GM19452 (cell line): ENCODE measurements around the gene SKAP2.
A peak's percentile ranks its signal among the peaks of the same experiment; 100 is the strongest.

Experiments
- ATAC-seq: cut with Tn5 transposase; IDR thresholded peaks from one replicate; pipeline ENCODE4 v1.9.1; 2021; ENCODE audit not compliant: unreplicated experiment

The SKAP2 gene

GRCh38 chr7:26864309-26865093 lies at the start of gene SKAP2:
TSS of gene SKAP2 (minus strand) at chr7:26864590. CDS start at chr7:26864429, 161 bp downstream.
- ATAC-seq: peak; percentile 90

GRCh38 chr7:26912933-26913536 lies 48.6 kb upstream of the SKAP2 start:
- no peak for ATAC-seq

- no peak for ATAC-seq
These were observed 47.9 kb upstream of the SKAP2 start for GRCh38 chr7:26912338-26912737.

- no peak for ATAC-seq
These were observed 45.8 kb upstream of the SKAP2 start for GRCh38 chr7:26910221-26910620.

- no peak for ATAC-seq
These were observed 35.9 kb upstream of the SKAP2 start for GRCh38 chr7:26900251-26900650.

GRCh38 chr7:26899519-26899918 lies 35.1 kb upstream of the SKAP2 start:
- ATAC-seq: no peak

GRCh38 chr7:26898891-26899290 lies 34.5 kb upstream of the SKAP2 start:
- no peak for ATAC-seq

GRCh38 chr7:26897928-26898327 lies 33.5 kb upstream of the SKAP2 start:
- no peak for ATAC-seq

GRCh38 chr7:26891400-26892350 lies 27.3 kb upstream of the SKAP2 start:
- peak; percentile 82 for ATAC-seq

- no peak for ATAC-seq
These were observed 16.5 kb upstream of the SKAP2 start for GRCh38 chr7:26880852-26881251.

- ATAC-seq: no peak
These were observed 15.3 kb upstream of the SKAP2 start for GRCh38 chr7:26879671-26880070.

- no peak for ATAC-seq
These were observed 4.6 kb upstream of the SKAP2 start for GRCh38 chr7:26868841-26869495.

- peak; percentile 33 for ATAC-seq
These were observed 651 bp upstream of the SKAP2 start for GRCh38 chr7:26865094-26865388.

GRCh38 chr7:26863518-26864308 lies 677 bp downstream of the SKAP2 start:
- ATAC-seq: peak; percentile 29

GRCh38 chr7:26862834-26863233 lies 1.6 kb downstream of the SKAP2 start:
- no peak for ATAC-seq

- ATAC-seq: no peak
These were observed 3.3 kb downstream of the SKAP2 start for GRCh38 chr7:26861050-26861449.

GRCh38 chr7:26860361-26860760 lies 4.0 kb downstream of the SKAP2 start:
- ATAC-seq: no peak

- ATAC-seq: no peak
These were observed 4.7 kb downstream of the SKAP2 start for GRCh38 chr7:26859720-26860119.

GRCh38 chr7:26858735-26859134 lies 5.7 kb downstream of the SKAP2 start:
- no peak for ATAC-seq

GRCh38 chr7:26858241-26858715 lies 6.1 kb downstream of the SKAP2 start:
- no peak for ATAC-seq
